Fibroblast of lung (primary cell): Measurements from ENCODE around the gene HSD3B7. TPM values are rescaled to one million over a fixed set of nuclear protein-coding genes. Genes with fewer than 3 reads are reported as not detected.

Experiments
- DNase-seq, 2 donors: peaks; one replicate each; pipeline versions ENCODE4 v3.0.0 to v3.0.0-alpha.2; 2010; ENCODE audit warnings: low read depth in 2 of 2
- H2AFZ ChIP-seq: 2 replicates; pipeline ENCODE4 v1.5.1; 2012; ENCODE audit warnings: low read length, control low read depth, inconsistent platforms
- H3K27ac ChIP-seq: 2 replicates; pipeline ENCODE4 v1.5.1; 2011; ENCODE audit warnings: low read length, control low read depth; ENCODE audit not compliant: insufficient read depth
- H3K27me3 ChIP-seq: 2 replicates; pipeline ENCODE4 v1.5.1; 2011; ENCODE audit warnings: mild to moderate bottlenecking, low read length; ENCODE audit not compliant: control insufficient read depth, insufficient read depth
- H3K36me3 ChIP-seq: 2 replicates; pipeline ENCODE4 v1.5.1; 2011; ENCODE audit warnings: low read length; ENCODE audit not compliant: control insufficient read depth, insufficient read depth
- H3K4me1 ChIP-seq: 2 replicates; pipeline ENCODE4 v1.5.1; 2011; ENCODE audit warnings: low read length; ENCODE audit not compliant: control insufficient read depth, insufficient read depth; ENCODE audit errors: extremely low read depth
- H3K4me2 ChIP-seq: 2 replicates; pipeline ENCODE4 v1.5.1; 2011; ENCODE audit warnings: low read length, control low read depth; ENCODE audit not compliant: insufficient read depth; ENCODE audit errors: extremely low read depth
- H3K4me3 ChIP-seq, 4 experiments: fragments of 200-600 bp in 1 of 4; sonication (generic) in 1 of 4; replicated peaks in 1 of 4; 2 replicates each; pipeline ENCODE4 v1.5.1; 2011 to 2016; ENCODE audit warnings: low read length in 4 of 4, low read depth in 3 of 4, mild to moderate bottlenecking in 3 of 4, control low read depth in 2 of 4, inconsistent platforms in 1 of 4, mixed read lengths in 1 of 4; ENCODE audit not compliant: insufficient read depth in 1 of 4; ENCODE audit errors: control extremely low read depth in 1 of 4
- H3K79me2 ChIP-seq: 2 replicates; pipeline ENCODE4 v1.5.1; 2012; ENCODE audit warnings: mild to moderate bottlenecking, low read length, inconsistent platforms; ENCODE audit not compliant: control insufficient read depth, insufficient read depth
- H3K9ac ChIP-seq: 2 replicates; pipeline ENCODE4 v1.5.1; 2011; ENCODE audit warnings: mild to moderate bottlenecking, low read length, control low read depth; ENCODE audit not compliant: insufficient read depth
- H3K9me3 ChIP-seq: 2 replicates; pipeline ENCODE4 v1.5.1; 2012; ENCODE audit warnings: low read depth, low read length; ENCODE audit not compliant: control insufficient read depth, insufficient read depth
- H4K20me1 ChIP-seq: 2 replicates; pipeline ENCODE4 v1.5.1; 2011; ENCODE audit warnings: low read length; ENCODE audit not compliant: control insufficient read depth, insufficient read depth; ENCODE audit errors: extremely low read depth
- EZH2 ChIP-seq: IDR thresholded peaks from 2 replicates; pipeline ENCODE4 v1.5.1; 2012; ENCODE audit warnings: low read length, control low read depth, mild to moderate bottlenecking; ENCODE audit errors: missing control alignments
- polyA plus RNA-seq, 2 donors: library from polyadenylated mRNA; depleted of rRNA in 1 of 2; stranded (reverse) in 1 of 2; unstranded in 1 of 2; fragments of >200 nt; gene quantifications; 2 replicates each; pipeline ENCODE4 v1.2.1, GENCODE V29; 2011 to 2012; ENCODE audit warnings: missing spikeins in 1 of 2
- total RNA-seq: library from RNA; depleted of rRNA; stranded (reverse); fragments of >200 nt; gene quantifications from 2 replicates; pipeline ENCODE4 v1.2.1, GENCODE V29; 2014
- TF ChIP-seq, protein P1 (sequence below), 2 donors: IDR thresholded peaks in 1 of 2; conservative IDR thresholded peaks in 1 of 2; 1 replicate in 1 of 2; 2 replicates in 1 of 2; pipeline ENCODE4 v1.5.1; 2011 to 2012; ENCODE audit warnings: low read length in 2 of 2, control low read depth in 1 of 2, inconsistent platforms in 1 of 2, low read depth in 1 of 2, mild to moderate bottlenecking in 1 of 2

Gene HSD3B7
- total and polyA plus RNA-seq, 2 donors (not counting 1 experiment from before 2014, with no cell fraction given): 13.2 to 47.9 TPM

DNA sequence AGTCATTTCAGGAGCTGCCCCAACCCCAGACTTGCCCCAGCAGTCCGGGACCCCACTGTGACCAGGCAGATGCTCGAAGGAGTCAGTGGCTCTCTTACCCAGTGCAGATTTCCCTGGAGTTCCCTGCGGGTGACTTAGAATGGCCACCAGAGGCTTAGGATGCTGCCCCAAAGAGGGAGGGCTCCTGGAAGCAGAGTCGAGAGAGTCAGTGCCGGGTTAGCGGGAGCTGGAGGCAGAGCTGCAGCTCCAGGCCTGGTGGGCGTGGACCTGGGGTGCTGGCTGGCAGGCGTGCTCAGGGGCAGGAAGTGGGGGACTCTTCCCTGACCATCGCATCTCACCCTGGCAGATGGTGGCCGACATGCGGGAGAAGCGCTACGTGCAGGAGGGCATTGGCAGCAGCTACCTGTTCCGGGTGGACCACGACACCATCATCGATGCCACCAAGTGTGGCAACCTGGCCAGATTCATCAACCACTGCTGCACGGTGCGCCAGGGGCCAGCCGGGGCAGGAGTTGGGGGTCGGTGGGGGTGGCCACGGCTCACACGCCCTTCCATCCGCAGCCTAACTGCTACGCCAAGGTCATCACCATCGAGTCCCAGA is 1.6 kb upstream of the HSD3B7 start:
- no peaks in the 10 kb centered on the region for H3K27me3 ChIP-seq
- no peak for TF ChIP-seq EZH2
- TF ChIP-seq, protein P1, sequence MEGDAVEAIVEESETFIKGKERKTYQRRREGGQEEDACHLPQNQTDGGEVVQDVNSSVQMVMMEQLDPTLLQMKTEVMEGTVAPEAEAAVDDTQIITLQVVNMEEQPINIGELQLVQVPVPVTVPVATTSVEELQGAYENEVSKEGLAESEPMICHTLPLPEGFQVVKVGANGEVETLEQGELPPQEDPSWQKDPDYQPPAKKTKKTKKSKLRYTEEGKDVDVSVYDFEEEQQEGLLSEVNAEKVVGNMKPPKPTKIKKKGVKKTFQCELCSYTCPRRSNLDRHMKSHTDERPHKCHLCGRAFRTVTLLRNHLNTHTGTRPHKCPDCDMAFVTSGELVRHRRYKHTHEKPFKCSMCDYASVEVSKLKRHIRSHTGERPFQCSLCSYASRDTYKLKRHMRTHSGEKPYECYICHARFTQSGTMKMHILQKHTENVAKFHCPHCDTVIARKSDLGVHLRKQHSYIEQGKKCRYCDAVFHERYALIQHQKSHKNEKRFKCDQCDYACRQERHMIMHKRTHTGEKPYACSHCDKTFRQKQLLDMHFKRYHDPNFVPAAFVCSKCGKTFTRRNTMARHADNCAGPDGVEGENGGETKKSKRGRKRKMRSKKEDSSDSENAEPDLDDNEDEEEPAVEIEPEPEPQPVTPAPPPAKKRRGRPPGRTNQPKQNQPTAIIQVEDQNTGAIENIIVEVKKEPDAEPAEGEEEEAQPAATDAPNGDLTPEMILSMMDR (conservative IDR thresholded peaks at IDR 0.05 in 1 of 2, IDR thresholded peaks at IDR 0.05 in 1 of 2; ENCODE audit: low read depth in 1 of 2, low read length in 2 of 2): no peak
- H2AFZ ChIP-seq: no peak overlapping the region
- H3K36me3 ChIP-seq: peaks cover 28% of the 10 kb centered on the region
- H3K4me2 ChIP-seq: no peak overlapping the region
- H3K9ac ChIP-seq: no peak overlapping the region
- H3K4me3 ChIP-seq: no peak overlapping the region
- no peaks in the 10 kb centered on the region for H3K79me2 ChIP-seq
- H4K20me1 ChIP-seq: no peaks in the 10 kb centered on the region
- no peaks in the 10 kb centered on the region for H3K9me3 ChIP-seq
- peaks cover 11% of the 10 kb centered on the region for H3K4me1 ChIP-seq
- no peak overlapping the region for H3K27ac ChIP-seq
- DNase-seq: no peak

- Histone ChIP-seq H3K27me3 (no peaks in the 10 kb centered on the region), H2AFZ (no peak overlapping the region), H3K36me3 (peaks cover 28% of the 10 kb centered on the region), H3K9ac (no peak overlapping the region), H3K4me1 (peaks cover 11% of the 10 kb centered on the region), H3K79me2 (no peaks in the 10 kb centered on the region), H3K4me2 (no peak overlapping the region), H3K4me3 (no peak overlapping the region), H3K27ac (no peak overlapping the region), H4K20me1 (no peaks in the 10 kb centered on the region), H3K9me3 (no peaks in the 10 kb centered on the region)
- DNase-seq: no peak
- TF ChIP-seq EZH2: no peak
- TF ChIP-seq, protein P1 (conservative IDR thresholded peaks at IDR 0.05 in 1 of 2, IDR thresholded peaks at IDR 0.05 in 1 of 2; ENCODE audit: low read depth in 1 of 2, low read length in 2 of 2): no peak
Measured at GRCh38 chr16:30983898-30984610, 953 bp upstream of the HSD3B7 start.

GRCh38 chr16:30985401-30986128 is 558 bp downstream of the HSD3B7 start:
- Histone ChIP-seq H3K79me2 (no peaks in the 10 kb centered on the region), H4K20me1 (no peaks in the 10 kb centered on the region), H3K36me3 (peaks cover 20% of the 10 kb centered on the region), H3K4me2 (peak overlapping the region; percentile 72), H3K9me3 (no peaks in the 10 kb centered on the region), H3K9ac (peak overlapping the region; percentile 59), H3K27ac (peak overlapping the region; percentile 69), H3K27me3 (no peaks in the 10 kb centered on the region), H3K4me1 (peaks cover 11% of the 10 kb centered on the region), H2AFZ (peak overlapping the region; percentile 44), H3K4me3 (peak overlapping the region; percentile 45 to 63 (median 48))
- TF ChIP-seq EZH2: no peak
- TF ChIP-seq, protein P1 (conservative IDR thresholded peaks at IDR 0.05 in 1 of 2, IDR thresholded peaks at IDR 0.05 in 1 of 2; ENCODE audit: low read depth in 1 of 2, low read length in 2 of 2): no peak
- DNase-seq: no peak
